A549 (cell line): ENCODE results near the gene NNMT. TPM values are rescaled to one million over a fixed set of nuclear protein-coding genes. Genes with fewer than 3 reads are reported as not detected.

Experiments used
- ATAC-seq, 2 experiments: fragments of 200-7000 bp in 1 of 2; fragments of >200 bp in 1 of 2; cut with Nextera tagmentation in 1 of 2; cut with Tn5 transposase in 1 of 2; 3 replicates each; pipeline versions ENCODE4 v1.8.0 to v1.9.1; 2018 to 2020; ENCODE audit warnings: mild to moderate bottlenecking in 1 of 2, moderate library complexity in 1 of 2
- CTCF ChIA-PET: fragments of 300-600 bp; sonication (Branson Sonifier 250); formaldehyde crosslinking; extraction: SDS; loops from one replicate; lab custom pipeline; 2021; ENCODE audit warnings: antibody characterized with exemption, inconsistent platforms; lab: Yijun Ruan, JAX
- POLR2A ChIA-PET: fragments of 350-600 bp; formaldehyde crosslinking; extraction: SDS; loops from one replicate; lab custom pipeline; 2021; ENCODE audit warnings: antibody characterized with exemption, inconsistent platforms; lab: Yijun Ruan, JAX
- DNase-seq, 2 experiments: peaks; one replicate each; pipeline versions ENCODE4 v3.0.0 to v3.0.0-alpha.2; 2011 to 2016; ENCODE audit warnings: low read depth in 1 of 2, low spot score in 1 of 2
- FAIRE-seq: peaks from 2 replicates; lab custom pipeline; 2011; peaks lifted over from hg19 to GRCh38; lab: Jason Lieb, UNC
- H3K27ac ChIP-seq, 2 experiments: fragments of >200 bp; sonication (Bioruptor Twin); formaldehyde crosslinking; 3 replicates each; pipeline ENCODE4 v1.5.1; 2016 to 2017
- H3K4me1 ChIP-seq: fragments of >200 bp; sonication (Bioruptor Twin); formaldehyde crosslinking; 3 replicates; pipeline ENCODE4 v1.6.1; 2016
- H3K4me2 ChIP-seq: fragments of >200 bp; sonication (Bioruptor Twin); formaldehyde crosslinking; 3 replicates; pipeline ENCODE4 v1.6.1; 2016
- H3K4me3 ChIP-seq: fragments of >200 bp; sonication (Bioruptor Twin); formaldehyde crosslinking; 3 replicates; pipeline ENCODE4 v1.5.1; 2016
- H3K9me3 ChIP-seq: fragments of >200 bp; sonication (Bioruptor Twin); formaldehyde crosslinking; 3 replicates; pipeline ENCODE4 v1.6.1; 2016
- CBX2 ChIP-seq: fragments of 200-600 bp; sonication (generic); IDR thresholded peaks from 2 replicates; pipeline ENCODE4 v1.6.1; 2016; ENCODE audit warnings: low read depth, mild to moderate bottlenecking, borderline replicate concordance
- CBX8 ChIP-seq: fragments of 200-600 bp; sonication (generic); IDR thresholded peaks from 2 replicates; pipeline ENCODE4 v1.6.1; 2016
- CHD4 ChIP-seq: fragments of 200-600 bp; sonication (generic); IDR thresholded peaks from 2 replicates; pipeline ENCODE4 v1.6.1; 2016; ENCODE audit warnings: antibody characterized with exemption, mild to moderate bottlenecking, borderline replicate concordance
- EHMT2 ChIP-seq: fragments of 200-600 bp; sonication (generic); IDR thresholded peaks from 2 replicates; pipeline ENCODE4 v1.6.1; 2016; ENCODE audit warnings: antibody characterized with exemption, low read depth, mild to moderate bottlenecking, moderate library complexity
- FOSB ChIP-seq: fragments of 250-450 bp; sonication (Bioruptor Pico); IDR thresholded peaks from 2 replicates; pipeline ENCODE4 v1.5.0; 2020; ENCODE audit warnings: mild to moderate bottlenecking, moderate library complexity
- GATA3 ChIP-seq: IDR thresholded peaks from 2 replicates; pipeline ENCODE4 v1.6.1; 2012; ENCODE audit warnings: borderline replicate concordance
- JUN ChIP-seq, 2 experiments: fragments of >200 bp; sonication (Bioruptor Twin); formaldehyde crosslinking; IDR thresholded peaks; 2 replicates in 1 of 2; 3 replicates in 1 of 2; pipeline ENCODE4 v1.6.1; 2016 to 2017
- KDM1A ChIP-seq: fragments of 200-600 bp; sonication (generic); IDR thresholded peaks from 2 replicates; pipeline ENCODE4 v1.6.1; 2016; ENCODE audit warnings: low read depth, mild to moderate bottlenecking
- PHF8 ChIP-seq: fragments of 200-600 bp; sonication (generic); IDR thresholded peaks from 2 replicates; pipeline ENCODE4 v1.6.1; 2016; ENCODE audit warnings: low read depth, mild to moderate bottlenecking, antibody characterized with exemption, moderate library complexity, borderline replicate concordance
- RAD21 ChIP-seq, 2 experiments: fragments of >200 bp in 1 of 2; sonication (Bioruptor Twin) in 1 of 2; formaldehyde crosslinking in 1 of 2; IDR thresholded peaks in 1 of 2; conservative IDR thresholded peaks in 1 of 2; 2 replicates in 1 of 2; 3 replicates in 1 of 2; pipeline ENCODE4 v1.6.1; 2012 to 2018; ENCODE audit warnings: inconsistent platforms in 1 of 2
- SREBF2 ChIP-seq: fragments of 450-650 bp; IDR thresholded peaks from 2 replicates; pipeline ENCODE4 v1.6.1; 2014; ENCODE audit warnings: mild to moderate bottlenecking, moderate library complexity
- TP53 ChIP-seq: fragments of 250-450 bp; sonication (Bioruptor Pico); IDR thresholded peaks from 2 replicates; pipeline ENCODE4 v1.5.0; 2021; ENCODE audit warnings: mild to moderate bottlenecking, moderate library complexity
- ZFP36 ChIP-seq: fragments of 450-650 bp; IDR thresholded peaks from 2 replicates; pipeline ENCODE4 v1.6.1; 2014; ENCODE audit warnings: borderline replicate concordance; ENCODE audit not compliant: partially characterized antibody
- ZNF302 ChIP-seq: fragments of 250-450 bp; sonication (Bioruptor Pico); IDR thresholded peaks from 2 replicates; pipeline ENCODE4 v1.9.0; 2021; ENCODE audit warnings: inconsistent platforms, mild to moderate bottlenecking, moderate library complexity
- WGBS: methylation state at CpG from one replicate; pipeline ENCODE4 v1.1.6; 2017; ENCODE audit errors: missing lambda C conversion rate; 5-methylcytosine and 5-hydroxymethylcytosine counted together
- polyA plus RNA-seq, 4 experiments: library from polyadenylated mRNA; depleted of rRNA in 3 of 4; stranded (reverse); fragments of >200 nt; fragmentation: RNase III in 1 of 4; extraction: RNeasy Plus Mini Kit Qiagen cat#74134 plus additional on column Dnase treatment in 1 of 4; gene quantifications; 2 replicates in 3 of 4; 3 replicates in 1 of 4; pipeline ENCODE4 v1.2.3, GENCODE V29; 2011 to 2017
- TF ChIP-seq, protein P1 (sequence below): IDR thresholded peaks from 2 replicates; pipeline ENCODE4 v1.6.1; 2012; ENCODE audit warnings: low read depth, borderline replicate concordance
- TF ChIP-seq, protein P2 (sequence below): fragments of 250-450 bp; sonication (Bioruptor Pico); IDR thresholded peaks from 2 replicates; pipeline ENCODE4 v1.5.0; 2021; ENCODE audit warnings: mild to moderate bottlenecking, moderate library complexity, borderline replicate concordance
- TF ChIP-seq, protein P3 (sequence below): fragments of 200-600 bp; sonication (generic); IDR thresholded peaks from 2 replicates; pipeline ENCODE4 v1.6.1; 2016; ENCODE audit warnings: antibody characterized with exemption, mild to moderate bottlenecking, moderate library complexity
- TF ChIP-seq, protein P4 (sequence below): fragments of 150-350 bp; IDR thresholded peaks from 2 replicates; pipeline ENCODE4 v1.6.1; 2014; ENCODE audit warnings: low read depth, mild to moderate bottlenecking, low read length

NNMT gene
- polyA plus RNA-seq, 2 of the 4 experiments (the other 2 are of a cell fraction): 285 to 421 TPM

DNA sequence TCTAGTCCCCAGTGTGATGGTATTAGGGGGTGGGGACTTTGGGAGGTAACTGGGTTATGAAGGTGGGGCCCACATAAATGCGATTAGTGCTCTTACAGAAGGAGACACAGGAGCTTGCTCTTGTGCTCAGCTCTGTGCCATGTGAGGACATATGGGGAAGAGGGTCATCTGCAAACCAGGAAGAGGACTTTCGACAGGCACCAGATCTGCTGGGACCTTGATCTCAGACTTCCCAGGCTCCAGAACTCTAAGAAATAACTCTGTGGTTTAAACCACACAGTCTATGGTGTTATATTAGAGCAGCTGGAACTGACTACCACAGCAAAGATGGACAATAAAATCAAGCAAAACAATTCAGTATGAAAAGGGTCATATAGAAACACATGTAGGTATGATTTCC is 26.7 kb downstream of the NNMT start:
- Histone ChIP-seq H3K9me3 (no peaks in the 10 kb centered on the region), H3K27ac (peak overlapping the region; percentile 87 to 92), H3K4me1 (peaks cover 52% of the 10 kb centered on the region), H3K4me2 (no peak overlapping the region; the same call in 2 of the 3 replicates), H3K4me3 (no peak overlapping the region)
- 94% methylated on average over 2 of the region's 2 CpGs for WGBS
- DNase-seq (no peak), FAIRE-seq (no peak), ATAC-seq (no peak)
- ChIA-PET POLR2A (no interaction called here), CTCF (interaction anchor here (1.2 to 1.5 kb wide), 3 partner anchors 9 to 42 kb away, joined by 3 to 6 read pairs (median 3); no protein-coding TSS in a partner anchor)
- no peak for TF ChIP-seq PHF8
- TF ChIP-seq JUN (IDR thresholded peaks at IDR 0.05): no peak
- TF ChIP-seq, protein P1, sequence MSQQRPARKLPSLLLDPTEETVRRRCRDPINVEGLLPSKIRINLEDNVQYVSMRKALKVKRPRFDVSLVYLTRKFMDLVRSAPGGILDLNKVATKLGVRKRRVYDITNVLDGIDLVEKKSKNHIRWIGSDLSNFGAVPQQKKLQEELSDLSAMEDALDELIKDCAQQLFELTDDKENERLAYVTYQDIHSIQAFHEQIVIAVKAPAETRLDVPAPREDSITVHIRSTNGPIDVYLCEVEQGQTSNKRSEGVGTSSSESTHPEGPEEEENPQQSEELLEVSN: no peak
- TF ChIP-seq TP53 (CRISPR knock-in tag): no peak
- TF ChIP-seq CBX2: no peak
- TF ChIP-seq KDM1A: no peak
- TF ChIP-seq, protein P2, sequence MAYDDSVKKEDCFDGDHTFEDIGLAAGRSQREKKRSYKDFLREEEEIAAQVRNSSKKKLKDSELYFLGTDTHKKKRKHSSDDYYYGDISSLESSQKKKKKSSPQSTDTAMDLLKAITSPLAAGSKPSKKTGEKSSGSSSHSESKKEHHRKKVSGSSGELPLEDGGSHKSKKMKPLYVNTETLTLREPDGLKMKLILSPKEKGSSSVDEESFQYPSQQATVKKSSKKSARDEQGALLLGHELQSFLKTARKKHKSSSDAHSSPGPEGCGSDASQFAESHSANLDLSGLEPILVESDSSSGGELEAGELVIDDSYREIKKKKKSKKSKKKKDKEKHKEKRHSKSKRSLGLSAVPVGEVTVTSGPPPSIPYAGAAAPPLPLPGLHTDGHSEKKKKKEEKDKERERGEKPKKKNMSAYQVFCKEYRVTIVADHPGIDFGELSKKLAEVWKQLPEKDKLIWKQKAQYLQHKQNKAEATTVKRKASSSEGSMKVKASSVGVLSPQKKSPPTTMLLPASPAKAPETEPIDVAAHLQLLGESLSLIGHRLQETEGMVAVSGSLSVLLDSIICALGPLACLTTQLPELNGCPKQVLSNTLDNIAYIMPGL (CRISPR knock-in tag): no peak
- no peak for TF ChIP-seq ZFP36
- no peak for TF ChIP-seq SREBF2
- TF ChIP-seq, protein P3, sequence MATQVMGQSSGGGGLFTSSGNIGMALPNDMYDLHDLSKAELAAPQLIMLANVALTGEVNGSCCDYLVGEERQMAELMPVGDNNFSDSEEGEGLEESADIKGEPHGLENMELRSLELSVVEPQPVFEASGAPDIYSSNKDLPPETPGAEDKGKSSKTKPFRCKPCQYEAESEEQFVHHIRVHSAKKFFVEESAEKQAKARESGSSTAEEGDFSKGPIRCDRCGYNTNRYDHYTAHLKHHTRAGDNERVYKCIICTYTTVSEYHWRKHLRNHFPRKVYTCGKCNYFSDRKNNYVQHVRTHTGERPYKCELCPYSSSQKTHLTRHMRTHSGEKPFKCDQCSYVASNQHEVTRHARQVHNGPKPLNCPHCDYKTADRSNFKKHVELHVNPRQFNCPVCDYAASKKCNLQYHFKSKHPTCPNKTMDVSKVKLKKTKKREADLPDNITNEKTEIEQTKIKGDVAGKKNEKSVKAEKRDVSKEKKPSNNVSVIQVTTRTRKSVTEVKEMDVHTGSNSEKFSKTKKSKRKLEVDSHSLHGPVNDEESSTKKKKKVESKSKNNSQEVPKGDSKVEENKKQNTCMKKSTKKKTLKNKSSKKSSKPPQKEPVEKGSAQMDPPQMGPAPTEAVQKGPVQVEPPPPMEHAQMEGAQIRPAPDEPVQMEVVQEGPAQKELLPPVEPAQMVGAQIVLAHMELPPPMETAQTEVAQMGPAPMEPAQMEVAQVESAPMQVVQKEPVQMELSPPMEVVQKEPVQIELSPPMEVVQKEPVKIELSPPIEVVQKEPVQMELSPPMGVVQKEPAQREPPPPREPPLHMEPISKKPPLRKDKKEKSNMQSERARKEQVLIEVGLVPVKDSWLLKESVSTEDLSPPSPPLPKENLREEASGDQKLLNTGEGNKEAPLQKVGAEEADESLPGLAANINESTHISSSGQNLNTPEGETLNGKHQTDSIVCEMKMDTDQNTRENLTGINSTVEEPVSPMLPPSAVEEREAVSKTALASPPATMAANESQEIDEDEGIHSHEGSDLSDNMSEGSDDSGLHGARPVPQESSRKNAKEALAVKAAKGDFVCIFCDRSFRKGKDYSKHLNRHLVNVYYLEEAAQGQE: no peak
- no peak for TF ChIP-seq ZNF302 (CRISPR knock-in tag)
- TF ChIP-seq CHD4: no peak
- TF ChIP-seq CBX8: no peak

DNA sequence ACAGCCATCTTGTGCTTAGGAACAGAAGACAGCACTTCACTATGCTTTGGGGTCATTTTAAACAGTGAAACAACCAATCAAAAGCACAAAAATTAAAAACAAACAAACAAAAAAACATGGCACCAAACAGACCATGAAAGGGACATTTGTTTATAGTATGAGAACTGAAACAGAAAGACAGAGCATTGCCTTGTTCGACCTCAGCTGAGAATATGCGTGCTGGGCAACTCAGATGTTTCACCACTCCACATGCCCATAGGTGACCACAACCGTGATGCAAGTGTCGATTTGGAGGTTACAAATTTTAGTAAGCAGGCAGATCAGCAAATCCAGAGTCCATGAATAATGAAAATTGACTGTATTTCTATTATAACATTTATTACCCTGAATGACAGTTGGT is 30.0 kb downstream of the NNMT start:
- Histone ChIP-seq H3K27ac (no peak overlapping the region), H3K4me2 (no peak overlapping the region), H3K4me3 (no peak overlapping the region), H3K4me1 (peaks cover 21% of the 10 kb centered on the region), H3K9me3 (peaks cover 9% of the 10 kb centered on the region)
- DNase-seq: no peak
- 83% methylated on average over 4 of the region's 4 CpGs for WGBS
- ChIA-PET CTCF (no interaction called here), POLR2A (no interaction called here)
- no peak for TF ChIP-seq FOSB (CRISPR knock-in tag)
- no peak for TF ChIP-seq GATA3
- FAIRE-seq: no peak
- no peak for ATAC-seq

DNA sequence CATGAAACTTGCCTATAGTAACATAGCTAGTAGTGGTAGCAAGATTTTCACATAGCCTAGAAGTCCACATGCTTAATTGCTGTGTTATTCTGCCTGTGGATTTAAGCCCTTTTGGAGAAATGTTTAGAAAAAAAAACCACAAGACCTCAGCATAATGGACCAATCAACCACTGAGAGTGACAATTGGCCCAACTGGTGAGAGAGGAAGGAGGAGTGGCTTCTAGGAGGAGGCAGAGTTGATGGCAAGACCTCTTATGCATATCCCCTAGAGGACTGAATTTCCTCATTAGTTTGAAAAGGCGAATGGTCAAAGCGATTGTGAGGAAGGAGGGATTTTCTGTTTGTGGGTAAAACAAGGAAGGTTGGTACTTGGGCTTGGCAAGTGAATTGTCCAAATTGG is 30.6 kb downstream of the NNMT start:
- TF ChIP-seq RAD21 (conservative IDR thresholded peaks at IDR 0.05 in 1 of 2, IDR thresholded peaks at IDR 0.05 in 1 of 2) (no peak), JUN (IDR thresholded peaks at IDR 0.05) (no peak), SREBF2 (no peak), EHMT2 (no peak)
- TF ChIP-seq, protein P4, sequence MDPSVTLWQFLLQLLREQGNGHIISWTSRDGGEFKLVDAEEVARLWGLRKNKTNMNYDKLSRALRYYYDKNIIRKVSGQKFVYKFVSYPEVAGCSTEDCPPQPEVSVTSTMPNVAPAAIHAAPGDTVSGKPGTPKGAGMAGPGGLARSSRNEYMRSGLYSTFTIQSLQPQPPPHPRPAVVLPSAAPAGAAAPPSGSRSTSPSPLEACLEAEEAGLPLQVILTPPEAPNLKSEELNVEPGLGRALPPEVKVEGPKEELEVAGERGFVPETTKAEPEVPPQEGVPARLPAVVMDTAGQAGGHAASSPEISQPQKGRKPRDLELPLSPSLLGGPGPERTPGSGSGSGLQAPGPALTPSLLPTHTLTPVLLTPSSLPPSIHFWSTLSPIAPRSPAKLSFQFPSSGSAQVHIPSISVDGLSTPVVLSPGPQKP: no peak
- no peak overlapping the region for H3K4me3 ChIP-seq
- peaks cover 12% of the 10 kb centered on the region for H3K9me3 ChIP-seq
- DNase-seq (no peak), FAIRE-seq (no peak), ATAC-seq (no peak)
- WGBS: 84% methylated on average over 2 of the region's 2 CpGs
- ChIA-PET CTCF (interaction anchor here (0.6 kb wide), 1 partner anchor 1951 kb away, joined by 3 read pairs; no protein-coding TSS in a partner anchor), POLR2A (no interaction called here)
- H3K27ac ChIP-seq: no peak overlapping the region
- peaks cover 15% of the 10 kb centered on the region for H3K4me1 ChIP-seq
- no peak overlapping the region for H3K4me2 ChIP-seq
